GM21390 (cell line): Measurements from ENCODE around the gene RASL11A.
"Not testable (repeated sequence)": the region's sequence is repeated elsewhere in the genome, so short reads cannot be mapped to it uniquely, and the experiment has no call there.

ENCODE experiments used
- ATAC-seq: cut with Tn5 transposase; IDR thresholded peaks from one replicate; pipeline ENCODE4 v1.9.1; 2021; ENCODE audit not compliant: unreplicated experiment

Gene RASL11A

GRCh38 chr13:27267596-27267995 lies 3.0 kb upstream of the RASL11A start:
- ATAC-seq = no peak

GRCh38 chr13:27269114-27269665 lies 1.4 kb upstream of the RASL11A start:
- no peak for ATAC-seq

GRCh38 chr13:27271570-27272096 lies 1.0 kb downstream of the RASL11A start:
- no peak for ATAC-seq

DNA sequence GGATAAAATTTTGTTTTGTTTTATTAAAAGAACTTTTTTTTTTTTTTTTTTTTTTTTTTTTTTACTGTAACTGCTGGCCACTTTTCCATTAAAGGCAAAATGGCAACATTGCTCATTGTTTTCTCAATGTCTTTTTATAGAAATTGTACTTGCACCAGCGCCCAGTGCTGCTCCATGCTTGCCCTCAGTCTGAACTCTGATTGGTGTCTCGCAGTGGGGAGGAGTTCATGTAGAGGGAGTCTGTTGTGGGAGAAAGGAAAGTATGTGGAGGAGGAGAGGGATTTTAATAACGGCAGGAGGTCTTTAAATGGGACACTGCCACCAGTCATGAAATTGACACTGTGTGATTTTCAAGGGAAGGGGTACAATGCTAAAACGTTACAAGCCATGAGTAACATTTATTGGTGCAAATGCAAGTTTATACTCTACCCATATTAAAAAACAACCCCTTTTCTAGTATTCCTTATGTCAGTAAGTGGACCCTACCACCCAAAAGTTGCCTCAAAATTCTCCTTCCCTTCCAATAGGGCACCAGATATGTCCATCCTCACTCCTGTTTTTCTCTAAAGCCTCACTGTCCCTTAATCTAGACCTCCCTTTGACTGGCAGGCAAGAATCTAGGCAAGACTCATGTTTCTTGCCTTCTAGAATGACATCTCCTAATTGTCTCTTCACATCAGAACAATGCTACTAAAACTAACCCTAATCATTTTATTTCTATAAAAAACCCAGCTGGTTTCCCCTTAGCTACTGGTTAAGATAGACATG lies 3.2 kb downstream of the RASL11A start:
- ATAC-seq = no peak

GRCh38 chr13:27274631-27275030 lies 4.0 kb downstream of the RASL11A start:
- no peak for ATAC-seq

DNA sequence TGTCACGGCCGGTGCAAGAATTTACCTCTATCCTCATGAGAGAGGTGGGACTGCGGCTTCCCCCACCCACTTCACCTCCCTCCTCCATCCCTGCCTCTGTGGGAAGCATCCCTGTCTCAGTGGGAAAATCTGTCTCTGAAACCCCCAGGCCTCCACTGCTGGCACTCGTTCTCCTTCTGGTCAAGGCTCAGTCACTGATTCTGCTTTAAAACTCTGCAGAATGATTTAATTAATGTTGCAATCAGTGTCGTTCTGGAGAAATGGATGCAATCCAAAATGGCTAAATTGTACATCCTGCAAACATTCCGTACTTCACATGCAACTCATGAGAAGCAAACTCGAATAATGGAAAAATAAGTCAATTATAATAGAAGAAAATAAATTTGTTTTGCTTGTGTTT lies 5.6 kb downstream of the RASL11A start:
- ATAC-seq = no peak

DNA sequence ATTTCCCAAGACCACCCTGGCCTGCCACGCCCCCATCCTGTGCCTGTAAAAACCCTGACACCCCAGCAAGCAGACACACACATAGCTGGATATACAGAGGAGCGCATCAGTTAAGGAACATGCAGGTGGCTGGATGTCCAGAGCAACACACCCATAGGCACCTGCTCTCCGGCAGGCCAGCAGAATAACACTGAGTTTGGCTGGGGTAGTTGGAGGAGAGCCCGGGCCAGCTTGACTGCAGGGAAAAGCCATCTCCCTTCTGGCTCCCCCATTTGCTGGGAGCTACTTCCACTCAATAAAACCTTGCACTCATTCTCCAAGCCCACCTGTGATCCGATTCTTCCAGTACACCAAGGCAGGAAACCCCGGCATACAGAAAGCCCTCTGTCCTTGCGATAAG lies 8.9 kb downstream of the RASL11A start:
- ATAC-seq = no peak

- ATAC-seq = no peak
Observed at GRCh38 chr13:27280009-27280656, 9.5 kb downstream of the RASL11A start.

GRCh38 chr13:27280841-27281240 lies 10.2 kb downstream of the RASL11A start:
- ATAC-seq = no peak

DNA sequence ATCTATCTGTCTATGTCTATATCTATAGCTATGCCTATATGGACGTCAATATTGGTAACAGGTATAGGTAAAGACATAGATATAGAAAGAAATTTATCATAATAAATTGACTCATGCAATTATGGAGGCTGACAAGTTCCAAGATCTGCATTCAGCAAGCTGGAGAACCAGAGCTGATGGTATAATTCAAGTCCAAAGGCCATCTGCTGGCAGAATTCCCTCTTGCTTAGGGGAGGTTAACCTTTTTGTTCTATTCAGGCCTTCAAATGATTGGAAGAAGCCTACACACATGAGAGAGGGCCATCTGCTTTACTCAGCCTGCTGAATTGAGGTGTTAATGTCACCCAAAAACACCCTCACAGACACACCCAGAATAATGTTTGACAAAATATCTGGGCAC lies 10.8 kb downstream of the RASL11A start:
- no peak for ATAC-seq

GRCh38 chr13:27283906-27284493 lies 13.4 kb downstream of the RASL11A start:
- ATAC-seq = no peak

DNA sequence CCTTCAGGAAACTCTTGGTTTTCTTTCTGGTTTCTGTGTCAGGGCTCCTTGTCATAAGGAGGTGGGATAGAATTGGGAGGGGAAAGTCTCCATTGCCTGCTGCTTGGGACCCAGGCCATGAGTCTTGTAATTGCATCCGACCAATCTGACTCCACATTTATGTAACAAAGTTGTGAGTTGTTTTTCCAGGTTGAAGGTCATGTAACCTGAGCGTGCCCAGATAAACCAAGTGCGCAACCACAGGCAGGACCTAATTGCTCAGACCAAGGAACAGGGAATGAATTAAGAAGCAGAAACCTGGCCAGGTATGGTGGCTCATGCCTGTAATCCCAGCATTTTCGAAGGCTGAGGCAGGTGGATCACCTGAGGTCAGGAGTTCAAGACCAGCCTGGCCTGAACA lies 17.8 kb downstream of the RASL11A start:
- no peak for ATAC-seq

DNA sequence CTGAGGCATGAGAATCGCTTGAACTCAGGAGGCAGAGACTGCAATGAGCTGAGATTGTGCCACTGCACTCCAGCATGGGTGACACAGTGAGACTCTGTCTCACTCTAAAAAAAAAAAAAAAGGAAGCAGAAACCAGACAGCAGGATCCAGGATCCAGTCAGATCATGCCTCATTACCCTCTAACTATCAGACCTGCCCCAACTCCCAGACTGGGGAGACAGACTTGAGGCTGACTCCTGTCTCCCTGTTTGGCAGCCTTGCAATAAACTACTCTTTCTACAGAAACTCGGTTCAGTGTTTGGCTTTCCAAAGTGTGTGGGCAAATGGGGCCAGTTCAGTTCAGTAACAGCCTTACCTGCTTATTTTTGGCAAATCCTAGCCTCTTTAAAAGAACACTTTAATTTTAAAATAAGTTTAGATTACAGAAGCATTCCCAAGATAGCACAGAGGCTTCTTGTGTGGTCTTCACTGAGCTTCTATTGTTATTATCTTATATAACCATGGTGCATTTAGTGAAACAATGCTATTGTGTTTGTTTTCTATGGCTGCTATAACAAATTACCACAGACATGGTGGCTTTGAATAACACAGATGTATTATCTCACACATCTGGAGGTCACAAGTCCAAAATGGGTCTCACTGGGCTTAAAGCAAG lies 18.5 kb downstream of the RASL11A start:
- no peak for ATAC-seq

GRCh38 chr13:27290715-27291114 lies 20.1 kb downstream of the RASL11A start:
- no peak for ATAC-seq

DNA sequence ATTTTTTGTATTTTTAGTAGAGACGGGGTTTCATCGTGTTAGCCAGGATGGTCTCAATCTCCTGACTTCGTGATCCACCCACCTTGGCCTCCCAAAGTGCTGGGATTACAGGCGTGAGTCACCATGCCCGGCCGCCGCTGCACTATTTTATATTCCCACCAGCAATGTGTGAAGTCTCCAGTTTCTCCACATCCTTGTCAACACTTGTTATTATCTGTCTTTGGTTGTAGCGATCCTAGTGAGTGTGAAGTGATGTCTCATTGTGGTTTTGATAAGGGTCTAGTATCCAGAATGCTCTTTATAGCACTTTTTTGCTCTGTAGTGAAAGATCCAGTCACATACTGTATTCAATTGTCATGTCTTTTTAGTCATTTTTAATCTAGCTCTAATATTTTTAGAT lies 21.3 kb downstream of the RASL11A start:
- not testable (repeated sequence) for ATAC-seq

GRCh38 chr13:27293076-27293691 lies 22.6 kb downstream of the RASL11A start:
- ATAC-seq = no peak

- ATAC-seq = no peak
Observed at GRCh38 chr13:27293873-27294515, 23.4 kb downstream of the RASL11A start.

GRCh38 chr13:27295096-27295495 lies 24.5 kb downstream of the RASL11A start:
- ATAC-seq = no peak

DNA sequence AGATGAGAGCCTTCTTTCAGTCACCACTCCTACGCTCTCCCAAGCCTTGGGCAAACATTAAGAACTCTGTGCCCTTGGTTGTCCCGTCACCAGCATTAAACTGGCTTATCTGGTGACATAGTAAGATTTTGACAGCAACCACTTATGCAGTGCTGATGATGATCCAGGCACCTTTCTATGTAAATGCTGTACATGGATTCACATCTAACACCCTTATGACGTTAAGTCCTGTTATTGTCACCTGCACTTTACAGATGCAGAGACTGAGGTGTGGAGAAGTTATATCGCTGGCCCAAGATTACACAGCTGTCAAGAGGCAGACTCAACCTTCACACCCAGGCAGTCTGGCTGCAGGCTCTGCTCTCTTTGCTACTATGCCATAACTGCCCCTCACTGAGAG lies 25.0 kb downstream of the RASL11A start:
- no peak for ATAC-seq

DNA sequence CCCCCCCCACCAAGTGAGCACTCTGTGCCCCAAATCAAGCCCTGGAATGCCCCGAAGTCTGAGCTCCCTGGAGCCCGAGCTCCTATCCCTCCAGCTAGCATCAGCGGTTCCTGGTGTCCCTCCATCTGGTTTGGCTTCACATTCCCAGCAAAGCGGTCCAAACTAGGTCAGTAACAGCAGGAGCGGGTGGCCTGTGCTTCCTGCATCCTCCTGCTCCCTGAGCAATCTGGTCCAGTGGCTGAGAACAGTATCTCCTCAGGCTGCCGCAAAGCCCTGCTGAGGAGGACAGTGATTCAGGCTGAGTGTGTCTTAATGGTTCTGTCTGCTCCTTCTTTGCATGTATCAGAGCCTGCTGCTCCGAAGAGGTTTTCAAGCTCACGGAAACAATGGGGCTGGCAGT lies 25.9 kb downstream of the RASL11A start:
- ATAC-seq = no peak
